ENCODE measurements around the gene ENKUR.

DNA sequence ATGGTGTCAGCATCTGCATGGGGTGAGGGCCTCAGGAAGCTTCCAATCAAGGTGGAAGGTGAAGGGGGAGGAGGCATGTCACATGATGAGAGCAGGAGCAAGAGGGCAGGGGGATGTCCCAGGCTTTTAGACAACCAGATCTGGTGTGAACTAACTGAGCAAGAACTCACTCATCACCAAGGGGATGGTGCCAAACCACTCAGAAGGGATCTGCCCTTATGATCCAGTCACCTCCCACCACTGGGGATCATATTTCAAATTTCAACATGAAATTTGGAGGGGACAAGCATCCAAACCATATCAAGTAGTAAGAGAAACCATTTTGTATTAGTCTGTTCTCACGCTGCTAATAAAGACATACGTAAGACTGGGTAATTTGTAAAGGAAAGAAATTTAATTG, 34.0 kb upstream of the ENKUR start:
- TF ChIP-seq EZH2 (IDR thresholded peaks at IDR 0.05; ENCODE audit: low read length, unreplicated experiment), result no peak
- TF ChIP-seq, protein P1, sequence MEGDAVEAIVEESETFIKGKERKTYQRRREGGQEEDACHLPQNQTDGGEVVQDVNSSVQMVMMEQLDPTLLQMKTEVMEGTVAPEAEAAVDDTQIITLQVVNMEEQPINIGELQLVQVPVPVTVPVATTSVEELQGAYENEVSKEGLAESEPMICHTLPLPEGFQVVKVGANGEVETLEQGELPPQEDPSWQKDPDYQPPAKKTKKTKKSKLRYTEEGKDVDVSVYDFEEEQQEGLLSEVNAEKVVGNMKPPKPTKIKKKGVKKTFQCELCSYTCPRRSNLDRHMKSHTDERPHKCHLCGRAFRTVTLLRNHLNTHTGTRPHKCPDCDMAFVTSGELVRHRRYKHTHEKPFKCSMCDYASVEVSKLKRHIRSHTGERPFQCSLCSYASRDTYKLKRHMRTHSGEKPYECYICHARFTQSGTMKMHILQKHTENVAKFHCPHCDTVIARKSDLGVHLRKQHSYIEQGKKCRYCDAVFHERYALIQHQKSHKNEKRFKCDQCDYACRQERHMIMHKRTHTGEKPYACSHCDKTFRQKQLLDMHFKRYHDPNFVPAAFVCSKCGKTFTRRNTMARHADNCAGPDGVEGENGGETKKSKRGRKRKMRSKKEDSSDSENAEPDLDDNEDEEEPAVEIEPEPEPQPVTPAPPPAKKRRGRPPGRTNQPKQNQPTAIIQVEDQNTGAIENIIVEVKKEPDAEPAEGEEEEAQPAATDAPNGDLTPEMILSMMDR (conservative IDR thresholded peaks at IDR 0.05; ENCODE audit: low read depth, low read length), result no peak

All from PC-3 (cell line).